Inflammatory macrophage treated with lipopolysaccharide for 4 hours (primary cell): ENCODE results near the gene CYS1.
"Not testable (repeated sequence)": the region's sequence is repeated elsewhere in the genome, so short reads cannot be mapped to it uniquely, and the experiment has no call there.

Experiments
- DNase-seq: peaks from one replicate; pipeline ENCODE4 v3.0.0-alpha.2; 2020

The CYS1 gene, protein sequence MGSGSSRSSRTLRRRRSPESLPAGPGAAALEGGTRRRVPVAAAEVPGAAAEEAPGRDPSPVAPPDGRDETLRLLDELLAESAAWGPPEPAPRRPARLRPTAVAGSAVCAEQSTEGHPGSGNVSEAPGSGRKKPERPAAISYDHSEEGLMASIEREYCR

GRCh38 chr2:10079870-10080535 lies at the start of gene CYS1:
CYS1 (minus strand) TSS chr2:10080411; CDS start chr2:10080223, 188 bp downstream.
- DNase-seq = peak; percentile 13

- DNase-seq = no peak
Measured at GRCh38 chr2:10129490-10129889, 49.3 kb upstream of the CYS1 start.

GRCh38 chr2:10128420-10128819 lies 48.2 kb upstream of the CYS1 start:
- DNase-seq = no peak

DNA sequence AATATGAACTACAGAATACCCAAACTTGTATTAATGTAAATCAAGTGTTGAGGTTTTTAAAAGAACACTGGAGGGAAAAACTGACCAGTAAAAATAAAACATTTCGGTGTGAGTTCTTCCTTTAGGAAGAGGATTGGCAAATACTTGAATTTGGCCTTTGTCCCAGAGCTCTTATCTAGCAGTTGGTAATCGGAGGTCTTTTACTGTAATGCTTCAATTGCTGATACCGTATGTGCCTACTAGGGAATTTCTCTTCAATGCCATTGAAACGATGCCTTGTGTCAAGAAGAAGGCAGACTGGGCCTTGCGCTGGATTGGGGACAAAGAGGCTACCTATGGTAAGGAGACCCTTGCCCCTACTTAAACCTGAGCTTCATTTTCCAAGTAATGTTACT lies 46.4 kb upstream of the CYS1 start:
- DNase-seq = no peak

DNA sequence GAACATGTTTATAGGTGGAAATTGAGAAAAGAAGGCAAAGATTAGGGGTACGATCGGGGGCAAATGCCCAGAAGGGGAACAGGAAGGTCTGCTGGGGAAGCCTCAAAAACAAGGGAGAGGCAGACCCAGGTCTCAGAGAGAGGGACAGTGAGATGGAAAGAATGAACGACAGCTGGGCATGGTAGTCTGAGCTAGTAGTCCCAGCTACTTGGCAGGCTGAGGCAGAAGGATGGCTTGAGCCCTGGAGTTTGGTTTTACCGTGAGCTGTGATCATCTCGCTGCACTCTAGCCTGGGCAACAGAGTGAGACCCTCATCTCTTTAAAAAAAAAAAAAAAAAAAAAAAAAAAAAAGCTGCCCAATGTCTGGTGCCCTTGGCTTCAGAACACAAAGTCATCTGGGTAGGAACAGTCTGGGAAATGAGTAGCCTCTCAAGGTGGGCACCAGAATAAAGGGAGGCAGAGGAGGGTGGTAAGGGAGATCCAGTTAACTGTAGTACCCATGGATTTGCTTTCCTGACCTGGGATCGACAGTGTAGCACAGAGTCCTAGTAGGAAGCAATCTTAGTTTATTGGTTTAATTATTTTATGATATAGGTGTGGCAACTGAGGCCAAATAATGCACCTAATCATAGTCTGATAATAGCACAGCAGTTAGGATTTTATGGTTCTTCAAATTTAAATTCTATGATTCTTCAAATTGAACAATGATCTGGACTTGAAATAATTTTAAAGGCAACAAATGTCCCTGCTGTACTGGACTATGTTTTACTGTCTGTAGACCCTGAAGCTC lies 45.8 kb upstream of the CYS1 start:
- no peak for DNase-seq

DNA sequence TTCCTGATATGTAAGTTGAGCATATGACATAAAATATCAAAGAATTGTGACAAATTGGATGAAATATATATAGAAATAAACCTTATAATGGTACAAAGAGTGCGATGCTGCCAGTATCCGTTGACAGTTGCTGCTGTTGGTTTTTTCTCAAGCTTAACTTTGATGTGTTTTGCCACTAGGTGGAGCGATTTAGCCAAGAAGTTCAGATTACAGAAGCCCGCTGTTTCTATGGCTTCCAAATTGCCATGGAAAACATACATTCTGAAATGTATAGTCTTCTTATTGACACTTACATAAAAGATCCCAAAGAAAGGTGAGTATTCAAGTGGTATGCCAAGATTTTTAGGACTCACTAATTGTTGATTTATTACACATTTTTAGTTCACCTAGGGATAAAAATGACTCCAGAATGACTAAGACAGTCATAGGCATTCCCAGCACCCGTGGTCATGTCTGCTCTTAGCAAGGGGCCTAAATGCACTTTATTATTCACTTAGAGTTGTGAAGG lies 44.4 kb upstream of the CYS1 start:
- DNase-seq = peak; percentile 79

DNA sequence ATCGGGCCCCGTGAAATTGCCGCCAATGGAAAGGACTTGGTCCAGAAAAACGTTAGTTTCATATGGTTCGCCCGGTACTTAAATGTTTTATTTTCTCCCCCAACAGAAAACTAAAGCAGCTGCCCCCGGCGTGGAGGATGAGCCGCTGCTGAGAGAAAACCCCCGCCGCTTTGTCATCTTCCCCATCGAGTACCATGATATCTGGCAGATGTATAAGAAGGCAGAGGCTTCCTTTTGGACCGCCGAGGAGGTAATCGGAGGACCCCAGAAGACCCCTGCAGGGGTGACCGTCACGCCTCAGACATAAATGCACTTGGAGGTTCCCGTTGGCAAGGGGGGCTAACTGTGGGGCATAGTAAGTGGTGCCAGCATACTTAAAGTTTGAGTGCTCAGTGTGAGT lies 43.1 kb upstream of the CYS1 start:
- no peak for DNase-seq

GRCh38 chr2:10122500-10123280 lies 42.5 kb upstream of the CYS1 start, which contains the start of gene RRM2:
RRM2 (plus strand) TSS chr2:10122739; CDS start chr2:10122799, 60 bp downstream.
- DNase-seq = peak; percentile 91

DNA sequence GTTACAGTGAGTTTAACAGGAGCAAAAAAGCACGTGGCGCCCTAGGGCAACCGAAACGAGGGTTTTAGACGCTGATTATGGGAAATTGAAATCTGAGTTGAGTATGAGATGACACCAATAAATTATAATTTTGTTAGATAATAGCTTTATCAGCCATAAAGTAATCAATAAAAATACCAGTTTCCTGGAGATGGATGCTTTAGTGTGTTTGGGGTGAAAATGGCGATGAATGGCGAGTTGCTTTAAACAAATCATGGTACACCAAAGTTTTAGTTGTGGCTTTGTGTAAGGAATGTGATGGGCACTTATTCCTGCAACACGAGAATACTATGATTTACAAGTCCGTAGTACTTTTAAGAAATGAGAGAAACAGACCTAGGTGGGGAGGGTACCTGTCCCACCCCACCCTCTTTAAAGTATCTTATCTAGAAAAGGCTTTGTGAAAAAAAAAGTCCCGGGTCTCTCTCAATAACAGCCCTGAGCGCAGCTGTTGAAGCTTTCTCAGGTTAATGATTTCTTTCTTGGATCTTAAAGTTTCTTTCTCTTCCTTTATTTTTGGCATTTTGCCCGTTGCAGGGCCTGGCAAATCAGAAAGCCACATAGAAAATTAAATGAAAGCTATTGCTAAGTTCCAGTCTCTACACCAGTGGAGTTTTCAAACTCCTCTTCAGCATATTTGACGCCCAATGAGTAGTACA lies 40.8 kb upstream of the CYS1 start:
- DNase-seq = peak; percentile 27

GRCh38 chr2:10120158-10120876 lies 40.1 kb upstream of the CYS1 start:
- DNase-seq = peak; percentile 89

GRCh38 chr2:10119601-10120157 lies 39.5 kb upstream of the CYS1 start:
- no peak for DNase-seq

- no peak for DNase-seq
Measured at GRCh38 chr2:10119027-10119325, 38.8 kb upstream of the CYS1 start.

GRCh38 chr2:10109311-10109710 lies 29.1 kb upstream of the CYS1 start:
- DNase-seq = peak; percentile 44

- DNase-seq = not testable (repeated sequence)
Measured at GRCh38 chr2:10104906-10105305, 24.7 kb upstream of the CYS1 start.

DNA sequence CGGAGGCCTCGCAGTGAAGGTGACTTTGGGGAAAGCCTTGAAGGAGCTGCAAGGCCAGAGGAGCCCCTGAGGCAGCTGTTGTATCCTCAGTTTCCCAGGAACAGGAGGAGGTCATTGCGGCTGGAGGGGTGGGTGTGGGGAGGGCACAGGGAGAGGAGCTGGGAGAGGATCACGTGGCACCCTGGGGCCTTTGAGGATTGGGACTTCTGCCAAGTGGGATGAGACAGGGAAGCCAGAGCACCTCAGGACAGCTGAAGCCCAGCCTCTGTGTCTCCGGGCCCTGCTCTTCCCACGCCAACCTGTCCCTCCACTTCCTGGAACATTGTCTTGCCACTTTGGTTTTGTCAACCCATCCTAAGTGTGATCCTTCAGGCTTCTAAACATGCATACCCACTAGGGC lies 23.0 kb upstream of the CYS1 start:
- no peak for DNase-seq

- no peak for DNase-seq
Measured at GRCh38 chr2:10101491-10101890, 21.3 kb upstream of the CYS1 start.

DNA sequence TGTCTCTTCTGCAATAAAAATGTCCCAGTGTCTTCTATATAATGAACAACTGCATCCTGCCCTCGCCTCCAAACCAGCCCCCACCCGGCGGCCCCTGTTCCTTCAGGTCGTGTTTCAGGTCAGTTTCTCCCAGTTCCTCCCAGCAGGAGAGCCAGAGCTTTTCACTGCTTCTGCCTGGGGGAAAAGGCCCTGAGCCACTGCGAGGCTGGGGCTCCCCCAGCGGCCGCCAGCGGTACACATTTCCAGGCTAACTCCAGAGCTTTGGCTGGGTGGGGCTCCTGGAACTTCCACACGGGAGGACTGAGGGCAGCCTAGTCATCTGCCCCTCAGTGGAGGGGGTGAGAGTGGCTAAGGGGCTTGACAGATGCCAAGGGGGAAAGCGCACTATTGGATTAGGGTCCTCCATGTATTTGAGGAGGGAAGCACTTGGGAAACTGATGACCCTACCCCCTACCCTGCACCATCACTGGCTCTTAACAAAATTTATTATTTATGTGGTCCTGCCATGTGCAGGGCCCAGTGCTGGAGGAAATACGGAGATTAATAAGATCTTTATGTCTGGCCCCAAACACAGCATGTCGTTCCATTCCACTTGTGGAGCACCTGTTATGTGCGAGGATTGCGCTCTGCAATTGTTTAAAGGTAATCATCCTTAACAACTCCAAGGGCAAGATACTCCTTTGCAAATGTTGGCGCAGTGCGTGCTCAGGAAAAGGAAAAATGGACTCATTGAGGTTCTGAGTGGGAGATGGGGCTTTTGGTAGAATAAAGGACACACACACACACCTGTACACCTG lies 17.3 kb upstream of the CYS1 start:
- DNase-seq = peak; percentile 69

- DNase-seq = no peak
Measured at GRCh38 chr2:10096641-10097040, 16.4 kb upstream of the CYS1 start.

DNA sequence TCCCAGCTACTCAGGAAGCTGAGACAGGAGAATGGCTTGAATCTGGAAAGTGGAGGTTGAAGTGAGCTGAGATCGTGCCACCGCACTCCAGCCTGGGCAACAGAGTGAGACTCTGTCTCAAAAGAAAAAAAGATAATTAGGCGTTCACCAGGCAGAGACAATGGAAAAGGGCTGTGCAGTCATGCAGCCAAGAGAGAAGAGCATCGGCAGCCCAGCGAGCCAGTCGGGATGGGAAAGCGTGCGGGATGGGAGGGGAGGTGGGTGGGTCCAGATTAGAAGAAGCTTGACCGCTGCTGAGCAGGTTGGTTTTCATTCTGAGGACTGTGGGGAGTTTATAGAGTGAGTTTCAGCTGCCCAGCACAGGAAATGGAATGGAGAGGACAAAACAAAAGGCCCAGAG lies 15.0 kb upstream of the CYS1 start:
- no peak for DNase-seq

DNA sequence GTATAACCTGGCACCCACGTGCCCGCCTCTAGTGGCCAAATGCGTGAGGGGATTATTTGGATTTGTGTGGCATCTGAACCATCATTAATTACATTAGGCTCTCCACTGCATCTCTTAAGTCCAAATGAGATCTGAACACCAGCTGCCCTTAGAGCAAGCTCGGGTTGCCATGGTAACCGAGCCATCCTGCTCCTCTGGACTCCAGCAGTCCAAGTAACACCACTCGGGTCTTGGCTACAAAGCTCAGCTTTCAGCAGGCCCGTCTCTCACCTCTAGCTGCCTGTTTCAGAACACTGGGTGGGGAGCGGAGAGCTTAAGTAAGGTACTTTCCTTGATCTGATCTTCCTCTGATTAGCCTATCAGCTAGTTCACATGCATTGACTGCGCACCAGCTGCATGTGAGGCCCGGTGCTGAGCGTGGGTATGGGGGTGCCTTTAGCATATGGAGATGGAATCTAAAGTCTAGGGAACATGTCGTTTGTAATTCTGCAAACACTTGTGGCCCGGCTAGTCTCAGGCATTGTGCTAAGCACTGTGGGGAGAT lies 14.1 kb upstream of the CYS1 start:
- DNase-seq = no peak
